CD14-positive monocyte (primary cell): ENCODE data around the gene PET100. TPM values are rescaled to one million over a fixed set of nuclear protein-coding genes. Genes with fewer than 3 reads are reported as not detected.

Source experiments
- polyA plus RNA-seq, 3 donors: library from polyadenylated mRNA; depleted of rRNA in 1 of 3; unstranded in 2 of 3; stranded (reverse) in 1 of 3; fragments of 300-500 nt in 2 of 3; fragments of >200 nt in 1 of 3; fragmentation: Illumina TruSeq in 2 of 3; gene quantifications; 1 replicate in 2 of 3; 2 replicates in 1 of 3; pipeline ENCODE4 v1.2.3, GENCODE V29; 2012 to 2021
- small RNA-seq: library from RNA; depleted of rRNA; stranded (forward); fragments of <200 nt; gene quantifications from one replicate; pipeline ENCODE3, GENCODE V24; 2012; ENCODE audit warnings: low read depth; ENCODE audit not compliant: insufficient read length

Gene PET100
- polyA plus RNA-seq, 3 donors: 64.6 to 386 (median 300) TPM

Small RNA genes within 50 kb of the gene (small RNA-seq; reads per million reads assigned to genes)
- gene MIR6792: not detected

Other genes with a start within 250 kb of the PET100 start
- gene PEX11G, start 140.8 kb upstream of the PET100 start, polyA plus RNA-seq: 1 to 10 TPM in 2 of 3 donors, under 1 TPM in 1; 0.77 to 3.0 (median 1.4) TPM
- gene ZNF358, start 113.7 kb upstream of the PET100 start, polyA plus RNA-seq: 1 to 10 TPM in 2 of 3 donors, under 1 TPM in 1; 0.41 to 8.6 (median 1.0) TPM
- gene MCOLN1, start 107.2 kb upstream of the PET100 start, polyA plus RNA-seq: 100 to 1,000 TPM in 1 of 3 donors, 10 to 100 TPM in 2; 32.8 to 133 (median 34.3) TPM
- 100 to 1,000 TPM in 1 of 3 donors, 10 to 100 TPM in 2; 11.2 to 178 (median 14.4) TPM for gene PNPLA6, start 94.1 kb upstream of the PET100 start, polyA plus RNA-seq
- gene CAMSAP3, start 33.9 kb upstream of the PET100 start, polyA plus RNA-seq: under 1 TPM in 1 of 3 donors, not detected in 2; 0.05 TPM
- 10 to 100 TPM in 1 of 3 donors, 1 to 10 TPM in 2; 4.6 to 55.7 (median 8.8) TPM for gene XAB2, start 248 bp upstream of the PET100 start, polyA plus RNA-seq
- gene PCP2, start 3.9 kb downstream of the PET100 start, polyA plus RNA-seq: 1 to 10 TPM in 1 of 3 donors, not detected in 2; 1.8 TPM
- gene STXBP2, start 7.3 kb downstream of the PET100 start, polyA plus RNA-seq: 100 to 1,000 TPM; 249 to 846 (median 327) TPM
- gene RETN, start 39.3 kb downstream of the PET100 start, polyA plus RNA-seq: 100 to 1,000 TPM in 1 of 3 donors, 10 to 100 TPM in 2; 42.1 to 119 (median 60.0) TPM
- gene MCEMP1, start 47.3 kb downstream of the PET100 start, polyA plus RNA-seq: 100 to 1,000 TPM in 2 of 3 donors, 10 to 100 TPM in 1; 79.4 to 122 (median 104) TPM
- 100 to 1,000 TPM; 126 to 449 (median 414) TPM for gene TRAPPC5, start 51.0 kb downstream of the PET100 start, polyA plus RNA-seq
- 1 to 10 TPM; 1.1 to 4.1 (median 2.1) TPM for gene FCER2, start 72.3 kb downstream of the PET100 start, polyA plus RNA-seq
- 1 to 10 TPM; 4.7 to 7.9 (median 7.1) TPM for gene CLEC4G, start 102.3 kb downstream of the PET100 start, polyA plus RNA-seq
- gene CD209, start 117.7 kb downstream of the PET100 start, polyA plus RNA-seq: 1 to 10 TPM; 1.1 to 2.1 (median 1.8) TPM
- gene CLEC4M, start 133.4 kb downstream of the PET100 start, polyA plus RNA-seq: not detected
- gene EVI5L, start 200.4 kb downstream of the PET100 start, polyA plus RNA-seq: 1 to 10 TPM in 2 of 3 donors, under 1 TPM in 1; 0.76 to 5.7 (median 1.3) TPM
- not detected for gene PRR36, start 244.6 kb downstream of the PET100 start, polyA plus RNA-seq